Stomach (tissue), 4 donors: Measurements from ENCODE around the gene C1orf53.

Experiments
- POLR2A ChIP-seq, 4 donors: fragments of 450-650 bp; IDR thresholded peaks; one replicate each; pipeline ENCODE4 v1.6.1; 2016; ENCODE audit warnings: antibody characterized with exemption in 4 of 4, control low read depth in 2 of 4, mild to moderate bottlenecking in 1 of 4, moderate library complexity in 1 of 4
- POLR2AphosphoS5 ChIP-seq, 3 donors: sonication (generic); formaldehyde crosslinking; IDR thresholded peaks; one replicate each; pipeline ENCODE4 v1.6.1; 2016; ENCODE audit warnings: antibody characterized with exemption in 3 of 3
- TF ChIP-seq, protein P1 (sequence below), 7 experiments: fragments of 450-650 bp in 4 of 7; fragments of 200-600 bp in 3 of 7; sonication (generic) in 3 of 7; IDR thresholded peaks; one replicate each; pipeline ENCODE4 v1.5.1; 2016 to 2019; ENCODE audit warnings: antibody characterized with exemption in 7 of 7, control low read depth in 2 of 7, mild to moderate bottlenecking in 1 of 7

DNA sequence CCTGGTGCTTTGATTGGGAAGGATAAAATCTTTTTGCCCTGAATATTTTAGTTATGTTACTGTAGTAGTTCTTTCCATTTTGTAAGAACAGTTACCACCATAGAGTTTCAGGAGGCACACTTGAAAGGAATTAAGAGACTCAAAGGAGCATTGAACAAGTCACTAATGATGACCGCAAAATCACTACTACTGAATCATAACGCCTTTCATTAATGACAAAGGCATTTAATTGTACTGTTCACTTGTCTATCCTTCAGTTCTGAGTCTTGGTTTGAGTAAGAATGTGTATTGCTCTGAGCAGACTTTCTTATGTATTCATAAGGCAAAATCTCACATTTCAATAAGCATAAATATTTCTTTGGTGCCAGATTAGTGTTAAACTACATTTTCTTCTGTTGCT is 39.6 kb downstream of the C1orf53 start:
- TF ChIP-seq, protein P1, sequence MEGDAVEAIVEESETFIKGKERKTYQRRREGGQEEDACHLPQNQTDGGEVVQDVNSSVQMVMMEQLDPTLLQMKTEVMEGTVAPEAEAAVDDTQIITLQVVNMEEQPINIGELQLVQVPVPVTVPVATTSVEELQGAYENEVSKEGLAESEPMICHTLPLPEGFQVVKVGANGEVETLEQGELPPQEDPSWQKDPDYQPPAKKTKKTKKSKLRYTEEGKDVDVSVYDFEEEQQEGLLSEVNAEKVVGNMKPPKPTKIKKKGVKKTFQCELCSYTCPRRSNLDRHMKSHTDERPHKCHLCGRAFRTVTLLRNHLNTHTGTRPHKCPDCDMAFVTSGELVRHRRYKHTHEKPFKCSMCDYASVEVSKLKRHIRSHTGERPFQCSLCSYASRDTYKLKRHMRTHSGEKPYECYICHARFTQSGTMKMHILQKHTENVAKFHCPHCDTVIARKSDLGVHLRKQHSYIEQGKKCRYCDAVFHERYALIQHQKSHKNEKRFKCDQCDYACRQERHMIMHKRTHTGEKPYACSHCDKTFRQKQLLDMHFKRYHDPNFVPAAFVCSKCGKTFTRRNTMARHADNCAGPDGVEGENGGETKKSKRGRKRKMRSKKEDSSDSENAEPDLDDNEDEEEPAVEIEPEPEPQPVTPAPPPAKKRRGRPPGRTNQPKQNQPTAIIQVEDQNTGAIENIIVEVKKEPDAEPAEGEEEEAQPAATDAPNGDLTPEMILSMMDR (IDR thresholded peaks at IDR 0.05), result no peak
- TF ChIP-seq POLR2A (IDR thresholded peaks at IDR 0.05) (no peak), POLR2AphosphoS5 (IDR thresholded peaks at IDR 0.05) (no peak)
